ENCODE measurements around the gene EGFR.
"Not testable (repeated sequence)": the region's sequence is repeated elsewhere in the genome, so short reads cannot be mapped to it uniquely, and the experiment has no call there.

The EGFR gene

DNA sequence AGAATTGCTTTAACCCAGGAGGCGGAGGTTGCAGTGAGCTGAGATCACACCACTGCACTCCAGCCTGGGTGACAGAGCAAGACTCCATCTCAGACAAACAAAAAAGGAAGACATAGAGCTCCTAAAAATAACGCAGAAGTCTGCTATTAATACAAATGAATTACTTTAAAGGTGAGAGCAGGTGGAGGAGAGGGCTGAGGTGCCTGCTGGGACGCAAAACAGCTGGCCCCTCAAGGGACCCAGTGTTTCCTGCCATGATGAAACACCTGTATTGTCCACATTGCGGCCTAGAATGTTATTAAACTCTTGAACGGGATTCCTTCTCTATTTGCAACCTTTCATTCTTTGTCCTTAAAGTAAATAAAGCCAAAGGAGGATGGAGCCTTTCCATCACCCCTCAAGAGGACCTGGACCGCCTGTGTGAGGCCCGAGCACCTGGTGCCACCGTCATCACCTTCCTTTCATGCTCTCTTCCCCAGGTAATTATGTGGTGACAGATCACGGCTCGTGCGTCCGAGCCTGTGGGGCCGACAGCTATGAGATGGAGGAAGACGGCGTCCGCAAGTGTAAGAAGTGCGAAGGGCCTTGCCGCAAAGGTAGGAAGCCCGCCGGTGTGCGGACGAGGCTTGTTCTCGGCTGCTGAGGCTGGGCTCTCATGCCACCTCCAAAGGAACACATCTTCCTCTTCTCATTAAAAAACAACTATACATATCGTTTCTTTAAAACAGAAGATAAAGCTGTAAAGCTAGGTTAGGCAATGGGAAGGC is 136.7 kb downstream of the EGFR start:
- no peak for DNase-seq

DNA sequence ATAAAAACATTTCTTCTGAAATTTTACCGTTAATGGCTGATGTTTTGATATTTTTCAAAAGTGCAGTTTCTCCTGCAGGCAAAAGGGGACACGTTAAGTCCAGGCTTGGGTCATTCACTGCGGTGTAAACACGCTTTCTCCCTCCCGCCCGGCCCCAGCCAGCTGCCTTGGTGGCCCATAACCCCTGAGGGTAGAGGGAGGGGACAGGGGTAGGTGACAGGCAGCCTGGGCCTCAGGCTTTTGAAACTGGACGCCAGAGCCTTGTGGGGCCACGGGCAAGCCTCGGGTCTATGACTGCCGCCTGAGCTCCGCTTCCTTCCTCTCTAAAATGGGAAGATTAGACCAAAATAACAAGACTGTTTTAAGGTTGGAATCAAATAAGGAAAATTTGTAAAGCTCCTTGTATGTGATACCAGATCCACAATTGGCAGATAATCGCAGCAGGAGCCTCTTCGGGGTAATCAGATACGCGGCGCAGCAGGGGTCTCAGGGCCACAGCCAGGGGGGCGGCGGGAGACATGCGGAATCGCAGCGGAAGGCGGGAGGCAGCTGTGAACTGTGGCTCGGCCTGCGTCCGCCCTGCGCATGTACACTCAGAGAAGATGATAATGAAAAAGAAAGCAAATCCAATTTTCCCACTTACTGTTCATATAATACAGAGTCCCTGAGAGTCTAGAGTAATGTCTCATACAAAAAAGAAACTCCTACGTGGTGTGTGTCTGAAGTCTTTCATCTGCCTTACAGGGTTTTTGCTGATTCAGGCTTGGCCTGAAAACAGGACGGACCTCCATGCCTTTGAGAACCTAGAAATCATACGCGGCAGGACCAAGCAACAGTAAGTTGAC is 138.3 kb downstream of the EGFR start:
- no peak for DNase-seq

DNA sequence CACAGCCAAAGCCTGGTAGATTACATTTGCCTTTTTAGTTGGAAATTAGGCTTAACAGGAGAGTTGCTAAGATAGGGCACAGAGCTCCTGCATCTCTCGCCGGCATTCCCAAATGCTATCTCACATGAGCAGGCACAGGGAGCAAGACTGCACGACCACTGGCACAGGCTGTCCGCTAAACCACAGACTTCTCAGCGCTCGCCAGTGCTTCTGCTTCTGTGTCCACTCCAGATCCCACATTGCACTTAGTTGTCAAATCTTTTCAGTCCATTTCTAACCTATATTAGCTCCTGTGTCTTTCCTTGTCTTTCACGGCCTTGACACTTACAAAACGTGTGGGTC is 138.9 kb downstream of the EGFR start:
- no peak for DNase-seq

DNA sequence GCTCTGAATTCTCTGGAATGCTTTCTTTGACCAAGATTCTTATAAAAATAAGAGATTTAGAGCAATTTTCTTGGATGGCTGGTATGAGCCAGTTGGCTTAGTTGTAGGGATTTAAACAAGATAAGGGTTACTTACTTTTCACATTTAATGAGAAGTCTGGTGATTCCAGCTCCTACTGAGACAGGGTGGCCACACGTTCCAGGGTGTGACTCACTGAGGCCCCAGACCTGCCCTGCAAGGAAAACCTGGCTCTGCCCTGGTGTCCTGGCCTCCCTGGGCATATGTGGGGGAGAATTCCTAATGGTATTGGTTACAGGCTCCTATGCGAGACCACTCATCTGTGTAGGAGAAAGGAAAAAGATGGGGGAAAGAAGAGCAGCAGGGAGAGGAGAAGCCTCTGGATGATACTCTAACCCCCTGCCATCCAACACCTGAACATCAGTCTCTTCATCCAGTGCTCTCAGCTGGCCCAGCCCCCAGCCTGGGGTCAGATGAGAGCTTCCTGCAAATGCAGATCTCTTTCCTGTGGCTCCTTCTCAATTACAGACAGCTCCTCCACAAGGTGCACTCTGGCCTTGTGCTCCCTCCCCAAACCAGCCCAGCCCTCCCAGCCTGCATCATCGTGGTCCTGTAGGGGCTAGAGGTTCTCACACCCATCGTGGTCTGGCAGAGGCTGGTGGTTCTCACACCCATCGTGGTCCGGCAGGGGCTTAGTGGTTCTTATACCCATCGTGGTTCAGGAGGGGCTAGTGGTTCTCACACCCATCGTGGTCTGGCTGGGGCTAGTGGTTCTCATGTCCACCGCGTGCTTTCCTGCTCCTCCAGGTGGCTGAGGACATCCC is 139.9 kb downstream of the EGFR start:
- no peak for DNase-seq

DNA sequence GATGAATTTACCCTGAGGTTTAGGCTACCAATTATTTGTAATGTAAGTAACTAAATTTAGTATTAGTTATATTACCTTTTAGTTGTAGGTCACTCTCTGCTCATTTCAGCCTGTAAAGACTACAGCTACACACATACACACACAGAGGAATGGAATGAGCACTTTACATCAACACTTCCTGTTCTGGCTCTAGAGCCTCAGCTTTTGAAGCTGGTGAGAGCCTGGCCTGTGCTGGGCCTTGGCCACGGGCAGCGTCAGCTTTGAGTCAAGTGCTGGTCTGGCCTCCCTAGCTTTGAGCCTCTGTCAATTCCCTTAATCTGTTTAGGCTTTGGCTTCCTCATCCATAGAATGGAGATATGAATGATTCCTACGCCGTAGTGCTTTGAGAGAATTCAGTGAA is 141.7 kb downstream of the EGFR start:
- no peak for DNase-seq

DNA sequence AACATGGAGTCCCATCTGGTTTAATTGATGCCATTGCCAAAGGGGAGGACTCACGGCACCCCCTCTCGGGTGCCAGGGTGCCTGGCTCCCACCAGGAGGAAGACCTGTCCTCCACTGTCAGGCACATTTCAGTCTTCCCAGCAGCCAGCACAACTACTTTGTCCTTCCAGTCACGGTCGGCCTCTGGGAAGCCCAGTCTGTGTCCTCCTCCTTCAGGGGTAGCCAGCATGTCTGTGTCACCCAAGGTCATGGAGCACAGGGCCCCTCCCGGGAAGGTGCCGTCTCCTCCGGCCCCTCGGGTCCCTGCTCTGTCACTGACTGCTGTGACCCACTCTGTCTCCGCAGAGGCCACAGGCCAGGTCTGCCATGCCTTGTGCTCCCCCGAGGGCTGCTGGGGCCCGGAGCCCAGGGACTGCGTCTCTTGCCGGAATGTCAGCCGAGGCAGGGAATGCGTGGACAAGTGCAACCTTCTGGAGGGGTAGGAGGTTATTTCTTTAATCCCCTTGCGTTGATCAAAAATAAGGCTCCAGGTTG is 142.4 kb downstream of the EGFR start:
- DNase-seq = no peak

DNA sequence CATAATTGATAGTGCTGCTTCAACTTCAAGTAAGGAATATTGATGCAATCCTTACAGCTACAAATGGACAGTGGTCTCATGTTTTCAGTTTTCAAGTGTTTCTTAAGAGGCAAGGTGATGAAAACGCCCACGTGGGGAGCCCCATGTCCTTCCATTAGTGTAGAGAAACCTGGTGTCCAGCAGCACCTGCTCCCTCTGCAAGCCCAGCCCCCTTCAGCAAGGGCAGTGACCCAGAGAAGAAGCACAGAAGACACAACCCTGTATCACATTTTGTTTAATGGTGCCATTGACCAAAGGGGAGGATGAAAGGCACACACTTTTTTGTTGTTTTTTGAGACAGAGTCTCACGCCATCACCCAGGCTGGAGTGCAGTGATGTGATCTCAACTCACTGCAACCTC is 143.7 kb downstream of the EGFR start:
- no peak for DNase-seq

DNA sequence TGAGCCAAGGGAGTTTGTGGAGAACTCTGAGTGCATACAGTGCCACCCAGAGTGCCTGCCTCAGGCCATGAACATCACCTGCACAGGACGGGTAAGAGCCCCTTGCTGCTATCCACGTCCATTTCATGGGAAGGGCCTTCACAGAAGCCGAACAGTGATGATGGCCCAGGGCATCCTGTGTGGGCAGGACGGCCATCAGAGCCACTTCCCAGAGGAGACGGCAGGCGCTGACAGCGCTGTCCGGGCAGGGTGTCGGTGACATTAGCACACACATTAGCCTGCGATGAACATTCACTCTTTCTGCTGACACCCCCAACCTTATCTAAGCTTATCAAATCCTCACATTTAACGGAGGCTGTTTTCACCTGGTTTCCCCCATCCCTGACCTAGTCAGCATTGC is 144.9 kb downstream of the EGFR start:
- no peak for DNase-seq

DNA sequence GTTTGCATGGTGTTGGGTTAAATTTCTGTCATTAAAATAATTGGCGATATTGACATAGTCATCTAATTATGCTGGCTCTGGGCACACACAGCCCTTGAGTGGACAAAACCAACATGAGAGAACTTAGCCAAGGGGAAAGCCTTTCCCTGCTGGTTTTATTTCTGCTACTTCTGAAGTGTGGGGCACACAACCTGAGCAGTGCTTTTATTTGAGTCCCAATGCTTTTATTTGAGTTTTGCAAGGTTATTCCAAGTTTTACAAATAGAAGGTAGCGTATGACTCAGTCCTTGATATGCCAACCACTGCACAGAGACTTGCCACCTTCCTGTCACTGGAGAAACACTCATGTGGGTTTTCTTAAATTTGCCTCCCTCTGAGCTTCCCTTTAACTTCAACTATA is 145.7 kb downstream of the EGFR start:
- DNase-seq = no peak

DNA sequence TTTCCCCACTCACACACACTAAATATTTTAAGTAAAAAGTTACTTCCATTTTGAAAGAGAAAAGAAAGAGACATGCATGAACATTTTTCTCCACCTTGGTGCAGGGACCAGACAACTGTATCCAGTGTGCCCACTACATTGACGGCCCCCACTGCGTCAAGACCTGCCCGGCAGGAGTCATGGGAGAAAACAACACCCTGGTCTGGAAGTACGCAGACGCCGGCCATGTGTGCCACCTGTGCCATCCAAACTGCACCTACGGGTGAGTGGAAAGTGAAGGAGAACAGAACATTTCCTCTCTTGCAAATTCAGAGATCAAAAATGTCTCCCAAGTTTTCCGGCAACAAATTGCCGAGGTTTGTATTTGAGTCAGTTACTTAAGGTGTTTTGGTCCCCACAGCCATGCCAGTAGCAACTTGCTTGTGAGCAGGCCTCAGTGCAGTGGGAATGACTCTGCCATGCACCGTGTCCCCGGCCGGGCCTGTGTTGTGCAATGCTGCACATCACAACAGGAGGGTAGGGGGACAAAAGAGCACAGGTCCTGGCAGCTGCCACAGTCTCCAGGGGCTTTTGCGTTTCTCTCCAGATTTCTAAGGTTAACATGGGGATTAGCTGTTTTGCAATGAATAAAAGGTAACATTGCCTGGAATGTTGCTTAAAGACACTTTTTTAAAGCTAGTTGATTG is 146.5 kb downstream of the EGFR start:
- DNase-seq = no peak

DNA sequence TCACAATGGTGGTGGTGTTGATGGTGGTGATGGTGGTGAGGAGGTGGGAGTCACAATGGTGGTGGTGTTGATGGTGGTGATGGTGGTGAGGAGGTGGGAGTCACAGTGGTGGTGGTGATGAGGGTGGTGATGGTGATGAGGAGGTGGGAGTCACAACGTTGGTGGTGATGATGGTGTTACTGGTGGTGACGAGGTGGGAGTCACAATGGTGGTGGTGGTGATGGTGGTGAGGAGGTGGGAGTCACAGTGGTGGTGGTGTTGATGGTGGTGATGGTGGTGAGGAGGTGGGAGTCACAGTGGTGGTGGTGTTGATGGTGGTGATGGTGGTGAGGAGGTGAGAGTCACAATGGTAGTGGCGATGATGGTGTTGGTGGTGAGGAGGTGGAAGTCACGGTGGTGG is 148.5 kb downstream of the EGFR start:
- DNase-seq = not testable (repeated sequence)

DNA sequence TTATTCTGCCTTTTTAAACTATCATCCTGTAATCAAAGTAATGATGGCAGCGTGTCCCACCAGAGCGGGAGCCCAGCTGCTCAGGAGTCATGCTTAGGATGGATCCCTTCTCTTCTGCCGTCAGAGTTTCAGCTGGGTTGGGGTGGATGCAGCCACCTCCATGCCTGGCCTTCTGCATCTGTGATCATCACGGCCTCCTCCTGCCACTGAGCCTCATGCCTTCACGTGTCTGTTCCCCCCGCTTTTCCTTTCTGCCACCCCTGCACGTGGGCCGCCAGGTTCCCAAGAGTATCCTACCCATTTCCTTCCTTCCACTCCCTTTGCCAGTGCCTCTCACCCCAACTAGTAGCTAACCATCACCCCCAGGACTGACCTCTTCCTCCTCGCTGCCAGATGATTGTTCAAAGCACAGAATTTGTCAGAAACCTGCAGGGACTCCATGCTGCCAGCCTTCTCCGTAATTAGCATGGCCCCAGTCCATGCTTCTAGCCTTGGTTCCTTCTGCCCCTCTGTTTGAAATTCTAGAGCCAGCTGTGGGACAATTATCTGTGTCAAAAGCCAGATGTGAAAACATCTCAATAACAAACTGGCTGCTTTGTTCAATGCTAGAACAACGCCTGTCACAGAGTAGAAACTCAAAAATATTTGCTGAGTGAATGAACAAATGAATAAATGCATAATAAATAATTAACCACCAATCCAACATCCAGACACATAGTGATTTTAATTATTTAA is 151.7 kb downstream of the EGFR start:
- no peak for DNase-seq

DNA sequence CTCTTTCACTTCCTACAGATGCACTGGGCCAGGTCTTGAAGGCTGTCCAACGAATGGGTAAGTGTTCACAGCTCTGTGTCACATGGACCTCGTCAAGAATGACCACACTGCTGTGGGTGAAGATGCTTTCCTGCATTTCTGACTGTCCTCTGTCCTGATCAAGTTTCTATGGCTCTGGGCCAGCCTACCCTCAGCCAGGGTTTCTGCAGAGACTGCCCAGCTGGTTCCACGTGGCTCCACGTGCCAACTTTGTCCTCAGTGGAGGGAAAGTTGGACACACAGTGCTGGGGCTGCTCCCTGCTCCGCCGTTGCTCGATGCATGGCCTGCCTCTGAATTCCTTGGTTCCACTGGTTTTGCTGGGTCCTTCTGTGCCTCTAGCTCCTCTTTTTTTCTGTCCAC is 152.3 kb downstream of the EGFR start:
- no peak for DNase-seq

DNA sequence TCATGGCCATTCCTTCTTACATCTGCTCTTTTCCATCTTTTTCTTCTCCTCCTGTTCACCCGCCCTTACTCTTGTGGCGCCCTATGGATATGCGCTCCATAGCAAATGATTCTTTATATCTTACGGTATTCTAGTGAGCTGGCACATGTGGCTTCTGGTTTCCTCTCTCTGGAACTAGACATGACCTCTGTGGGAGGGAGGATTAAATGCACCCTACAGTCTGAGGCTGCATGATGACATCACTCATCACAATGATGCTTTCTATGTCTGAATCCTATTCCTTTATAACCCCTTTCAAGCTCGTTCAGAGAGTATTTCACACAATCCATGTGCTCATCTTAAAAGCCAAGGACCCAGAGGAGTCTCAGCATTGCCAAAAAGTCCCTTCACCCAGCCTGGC is 153.3 kb downstream of the EGFR start:
- DNase-seq = no peak

DNA sequence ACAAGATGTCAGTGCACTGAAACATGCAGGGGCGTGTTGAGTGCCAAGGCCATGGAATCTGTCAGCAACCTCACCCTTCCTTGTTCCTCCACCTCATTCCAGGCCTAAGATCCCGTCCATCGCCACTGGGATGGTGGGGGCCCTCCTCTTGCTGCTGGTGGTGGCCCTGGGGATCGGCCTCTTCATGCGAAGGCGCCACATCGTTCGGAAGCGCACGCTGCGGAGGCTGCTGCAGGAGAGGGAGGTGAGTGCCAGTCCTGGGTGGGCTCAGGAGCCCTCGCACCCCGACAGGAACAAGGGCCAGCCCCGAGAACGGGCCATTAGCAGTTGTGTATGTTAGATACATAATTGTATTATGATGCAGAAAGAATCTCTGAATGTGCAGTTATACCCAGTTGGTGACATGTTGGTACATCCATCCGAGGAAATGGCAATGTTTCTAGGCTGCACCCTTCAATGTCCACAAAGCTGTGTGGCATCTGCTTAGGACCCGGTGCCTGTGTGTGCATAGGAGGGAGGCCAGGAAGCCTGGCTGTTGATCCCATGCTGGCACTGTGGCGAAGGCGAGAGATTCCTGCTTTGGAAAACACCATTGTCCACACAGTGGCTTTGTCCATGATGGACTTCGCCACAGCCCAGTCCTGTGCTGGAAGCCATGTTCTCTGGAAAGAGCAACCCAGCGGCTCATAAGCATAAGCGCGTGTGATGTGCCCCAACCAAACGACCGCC is 154.2 kb downstream of the EGFR start:
- no peak for DNase-seq

DNA sequence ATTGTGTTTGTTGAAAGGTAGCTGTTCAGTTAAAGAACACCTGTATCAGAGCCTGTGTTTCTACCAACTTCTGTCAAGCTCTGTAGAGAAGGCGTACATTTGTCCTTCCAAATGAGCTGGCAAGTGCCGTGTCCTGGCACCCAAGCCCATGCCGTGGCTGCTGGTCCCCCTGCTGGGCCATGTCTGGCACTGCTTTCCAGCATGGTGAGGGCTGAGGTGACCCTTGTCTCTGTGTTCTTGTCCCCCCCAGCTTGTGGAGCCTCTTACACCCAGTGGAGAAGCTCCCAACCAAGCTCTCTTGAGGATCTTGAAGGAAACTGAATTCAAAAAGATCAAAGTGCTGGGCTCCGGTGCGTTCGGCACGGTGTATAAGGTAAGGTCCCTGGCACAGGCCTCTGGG is 154.9 kb downstream of the EGFR start:
- DNase-seq = no peak

DNA sequence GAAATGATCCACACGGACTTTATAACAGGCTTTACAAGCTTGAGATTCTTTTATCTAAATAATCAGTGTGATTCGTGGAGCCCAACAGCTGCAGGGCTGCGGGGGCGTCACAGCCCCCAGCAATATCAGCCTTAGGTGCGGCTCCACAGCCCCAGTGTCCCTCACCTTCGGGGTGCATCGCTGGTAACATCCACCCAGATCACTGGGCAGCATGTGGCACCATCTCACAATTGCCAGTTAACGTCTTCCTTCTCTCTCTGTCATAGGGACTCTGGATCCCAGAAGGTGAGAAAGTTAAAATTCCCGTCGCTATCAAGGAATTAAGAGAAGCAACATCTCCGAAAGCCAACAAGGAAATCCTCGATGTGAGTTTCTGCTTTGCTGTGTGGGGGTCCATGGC is 155.6 kb downstream of the EGFR start:
- DNase-seq = no peak

DNA sequence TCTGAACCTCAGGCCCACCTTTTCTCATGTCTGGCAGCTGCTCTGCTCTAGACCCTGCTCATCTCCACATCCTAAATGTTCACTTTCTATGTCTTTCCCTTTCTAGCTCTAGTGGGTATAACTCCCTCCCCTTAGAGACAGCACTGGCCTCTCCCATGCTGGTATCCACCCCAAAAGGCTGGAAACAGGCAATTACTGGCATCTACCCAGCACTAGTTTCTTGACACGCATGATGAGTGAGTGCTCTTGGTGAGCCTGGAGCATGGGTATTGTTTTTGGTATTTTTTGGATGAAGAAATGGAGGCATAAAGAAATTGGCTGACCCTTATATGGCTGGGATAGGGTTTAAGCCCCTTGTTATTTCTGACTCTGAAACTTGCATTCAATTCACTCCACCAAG is 156.0 kb downstream of the EGFR start:
- DNase-seq = no peak

DNA sequence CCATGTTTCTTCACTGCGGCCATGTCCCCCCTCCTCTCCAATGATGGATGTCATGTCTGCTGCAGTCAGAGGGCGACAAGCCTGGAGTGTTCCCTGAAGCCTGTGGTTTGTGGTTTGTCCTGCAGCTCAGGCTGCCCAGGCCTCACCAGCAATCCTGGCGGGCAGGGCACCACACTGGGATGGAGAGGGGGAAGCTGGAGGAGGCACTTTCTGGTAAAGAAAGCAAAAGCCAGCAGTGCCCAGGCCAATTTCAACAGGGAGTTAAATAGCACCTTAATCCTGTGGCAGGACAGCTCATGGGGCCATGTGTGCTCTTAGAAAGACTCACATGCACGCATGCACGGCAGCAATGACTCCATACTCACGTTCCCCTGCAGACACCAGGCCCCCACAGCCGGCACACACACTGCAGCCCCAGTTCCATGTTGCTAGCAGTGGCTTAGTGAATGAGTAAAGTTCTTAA is 158.3 kb downstream of the EGFR start:
- no peak for DNase-seq

DNA sequence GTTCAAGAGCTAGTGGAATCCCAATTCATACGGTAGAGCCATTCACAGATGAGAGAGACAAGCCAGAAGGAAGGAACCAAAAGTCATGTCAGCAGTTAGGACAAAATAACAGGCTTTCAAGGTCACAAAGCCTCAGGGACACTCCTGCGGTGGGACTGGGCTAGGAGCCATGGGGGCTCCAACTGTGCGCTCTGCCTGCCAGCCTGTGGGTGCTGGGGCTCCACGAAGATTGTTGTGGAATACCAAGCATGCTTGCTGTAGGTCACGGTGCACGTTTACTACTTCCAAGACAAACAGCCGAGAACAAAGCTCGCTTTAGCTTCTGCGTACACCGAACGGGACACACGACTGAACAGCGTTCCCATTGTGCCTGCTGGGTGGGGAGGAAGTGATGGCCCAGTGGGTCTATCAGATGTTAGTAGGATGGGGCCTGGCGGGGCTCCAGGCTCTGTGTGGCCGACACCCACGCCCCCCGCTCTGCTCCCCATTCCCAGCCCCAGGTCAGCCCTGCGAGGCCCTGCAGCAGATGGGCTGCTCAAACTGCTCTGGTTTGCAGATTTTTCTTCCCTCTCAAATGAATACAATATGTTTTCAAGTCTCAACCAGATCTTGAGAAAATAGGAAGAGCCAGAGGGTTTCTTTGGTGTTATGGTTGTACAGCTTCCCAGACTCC is 158.9 kb downstream of the EGFR start:
- no peak for DNase-seq
